Mucosa of descending colon (tissue), 3 donors: ENCODE results near the gene WDR88. TPM values are rescaled to one million over a fixed set of nuclear protein-coding genes. Genes with fewer than 3 reads are reported as not detected.

Experiments used
- ATAC-seq: fragments of 200-7000 bp; cut with Tn5 transposase; one replicate; pipeline ENCODE4 v1.9.1; 2020; ENCODE audit warnings: mild to moderate bottlenecking, moderate library complexity
- DNase-seq, 3 donors: peaks; one replicate each; pipeline ENCODE4 v3.0.0-alpha.2; 2020
- H3K36me3 ChIP-seq: fragments of 200-600 bp; one replicate; pipeline ENCODE4 v1.8.0; 2021; ENCODE audit warnings: low read depth, mild to moderate bottlenecking
- H3K4me1 ChIP-seq: fragments of 200-600 bp; one replicate; pipeline ENCODE4 v1.8.0; 2021; ENCODE audit warnings: low read depth, mild to moderate bottlenecking
- H3K4me3 ChIP-seq: fragments of 200-600 bp; one replicate; pipeline ENCODE4 v1.8.0; 2021; ENCODE audit warnings: mild to moderate bottlenecking
- H3K9me3 ChIP-seq: fragments of 200-600 bp; one replicate; pipeline ENCODE4 v1.8.0; 2021; ENCODE audit warnings: mild to moderate bottlenecking
- intact Hi-C, 2 donors: fragments of 100-400 bp; cut with DNase I in 1 of 2; cut with micrococcal nuclease in 1 of 2; formaldehyde crosslinking; loops; one replicate each; pipeline versions ENCODE4 v1.11.0 to v1.11.1; 2022; cut with DNase I, micrococcal nuclease
- total RNA-seq, 3 donors: library from RNA; stranded (reverse); fragmentation: NEBNext Ultra II Directional in 2 of 3; extraction: Animal tissue kit (Norgen Biotek cat#: 25700) in 2 of 3; gene quantifications; one replicate each; pipeline versions ENCODE4 v1.2.1 to v1.2.4, GENCODE V29; 2021 to 2023
- TF ChIP-seq, protein P1 (sequence below): fragments of 200-600 bp; IDR thresholded peaks from one replicate; pipeline ENCODE4 v1.8.0; 2022; ENCODE audit warnings: antibody characterized with exemption, mild to moderate bottlenecking
- donor health status: DM: no; HTN: no; CAD: no; lungs with moderate emphysema.
- donor health status: DM: no; HTN: no; CAD: no.
- donor health status: DM: no; HTN: yes; CAD: no.

The WDR88 gene
- total RNA-seq, 3 donors from 2014 or later = not detected

GRCh38 chr19:33102893-33103292, 29.0 kb upstream of the WDR88 start:
- no peak for DNase-seq
- no peak for ATAC-seq
- Histone ChIP-seq H3K4me1 (no peaks in the 10 kb centered on the region), H3K36me3 (peaks cover 7% of the 10 kb centered on the region), H3K4me3 (no peak overlapping the region), H3K9me3 (no peaks in the 10 kb centered on the region)
- intact Hi-C loops = no loop called here
- TF ChIP-seq, protein P1, sequence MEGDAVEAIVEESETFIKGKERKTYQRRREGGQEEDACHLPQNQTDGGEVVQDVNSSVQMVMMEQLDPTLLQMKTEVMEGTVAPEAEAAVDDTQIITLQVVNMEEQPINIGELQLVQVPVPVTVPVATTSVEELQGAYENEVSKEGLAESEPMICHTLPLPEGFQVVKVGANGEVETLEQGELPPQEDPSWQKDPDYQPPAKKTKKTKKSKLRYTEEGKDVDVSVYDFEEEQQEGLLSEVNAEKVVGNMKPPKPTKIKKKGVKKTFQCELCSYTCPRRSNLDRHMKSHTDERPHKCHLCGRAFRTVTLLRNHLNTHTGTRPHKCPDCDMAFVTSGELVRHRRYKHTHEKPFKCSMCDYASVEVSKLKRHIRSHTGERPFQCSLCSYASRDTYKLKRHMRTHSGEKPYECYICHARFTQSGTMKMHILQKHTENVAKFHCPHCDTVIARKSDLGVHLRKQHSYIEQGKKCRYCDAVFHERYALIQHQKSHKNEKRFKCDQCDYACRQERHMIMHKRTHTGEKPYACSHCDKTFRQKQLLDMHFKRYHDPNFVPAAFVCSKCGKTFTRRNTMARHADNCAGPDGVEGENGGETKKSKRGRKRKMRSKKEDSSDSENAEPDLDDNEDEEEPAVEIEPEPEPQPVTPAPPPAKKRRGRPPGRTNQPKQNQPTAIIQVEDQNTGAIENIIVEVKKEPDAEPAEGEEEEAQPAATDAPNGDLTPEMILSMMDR = no peak

DNA sequence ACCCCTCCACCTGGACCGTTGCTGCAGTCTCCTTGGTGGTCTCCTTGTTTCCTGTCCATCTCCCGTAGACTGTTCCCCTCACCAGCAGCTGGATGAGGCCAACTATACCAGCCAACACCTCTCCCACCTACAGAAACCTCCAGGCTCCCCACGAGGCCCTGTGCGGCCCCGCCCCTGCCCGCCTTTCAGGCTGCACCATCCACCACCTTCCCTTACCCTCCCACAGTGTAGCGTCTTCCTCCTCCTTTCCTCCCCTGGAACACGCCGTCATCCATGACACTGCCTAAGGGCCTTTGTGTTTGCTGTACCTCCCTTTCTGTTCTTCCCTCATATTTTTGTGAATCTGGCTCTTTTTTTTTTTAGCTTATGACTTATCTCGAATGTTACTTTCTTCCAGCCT, 23.8 kb upstream of the WDR88 start:
- ATAC-seq = no peak
- TF ChIP-seq, protein P1 = no peak
- H3K36me3 ChIP-seq = peaks cover 3% of the 10 kb centered on the region

GRCh38 chr19:33110137-33110910, 21.6 kb upstream of the WDR88 start:
- intact Hi-C loops = no loop called here
- H3K4me3 ChIP-seq = no peak overlapping the region
- no peaks in the 10 kb centered on the region for H3K4me1 ChIP-seq
- DNase-seq (no peak), ATAC-seq (no peak)
- TF ChIP-seq, protein P1 = no peak
- H3K36me3 ChIP-seq = peaks cover 7% of the 10 kb centered on the region
- no peaks in the 10 kb centered on the region for H3K9me3 ChIP-seq

More for the DNA sequence above, 23.8 kb upstream of the WDR88 start:
- DNase-seq = no peak
- H3K9me3 ChIP-seq = no peaks in the 10 kb centered on the region
- intact Hi-C loops = no loop called here
- no peak overlapping the region for H3K4me3 ChIP-seq
- no peaks in the 10 kb centered on the region for H3K4me1 ChIP-seq

- ATAC-seq = no peak
Observed at GRCh38 chr19:33111587-33111986, 20.3 kb upstream of the WDR88 start.

GRCh38 chr19:33114312-33114711, 17.6 kb upstream of the WDR88 start:
- DNase-seq (no peak), ATAC-seq (no peak)
- intact Hi-C loops = no loop called here
- no peaks in the 10 kb centered on the region for H3K9me3 ChIP-seq
- H3K4me1 ChIP-seq = no peaks in the 10 kb centered on the region
- no peak overlapping the region for H3K4me3 ChIP-seq
- TF ChIP-seq, protein P1 = no peak
- H3K36me3 ChIP-seq = peaks cover 4% of the 10 kb centered on the region

More at GRCh38 chr19:33111587-33111986, 20.3 kb upstream of the WDR88 start:
- TF ChIP-seq, protein P1 = no peak
- H3K9me3 ChIP-seq = no peaks in the 10 kb centered on the region
- DNase-seq = no peak
- no peak overlapping the region for H3K4me3 ChIP-seq
- no peaks in the 10 kb centered on the region for H3K4me1 ChIP-seq
- H3K36me3 ChIP-seq = peaks cover 7% of the 10 kb centered on the region
- intact Hi-C loops = no loop called here
